ENCODE results near the gene MICALL2. TPM values are rescaled to one million over a fixed set of nuclear protein-coding genes. Genes with fewer than 3 reads are reported as not detected.

MICALL2 gene
- polyA plus RNA-seq, 1 of the 3 experiments (the other 2 are of a cell fraction) = 38.8 TPM

DNA sequence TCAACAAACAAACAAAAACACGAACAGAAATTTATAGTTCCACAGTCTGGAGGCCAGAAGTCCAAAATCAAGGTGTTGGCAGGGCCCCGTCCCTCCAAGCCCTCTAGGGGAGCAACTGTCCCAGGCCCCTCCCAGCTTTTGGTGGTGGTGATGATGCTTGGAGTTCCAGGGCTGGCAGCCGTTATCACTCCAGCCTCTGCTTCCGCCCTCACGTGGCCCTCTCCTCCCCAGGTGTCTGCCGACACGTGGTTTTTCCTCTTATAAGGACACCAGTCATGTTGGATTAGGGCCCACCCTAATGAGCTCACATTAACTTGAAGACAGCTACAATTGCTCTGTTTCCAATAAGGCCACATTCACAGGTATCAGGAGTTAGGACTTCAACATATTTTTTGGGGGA, 49.7 kb downstream of the MICALL2 start:
- Histone ChIP-seq H3K9me2 (no peaks in the 10 kb centered on the region), H2AFZ (ENCODE audit: low read depth) (no peak overlapping the region), H3K4me1 (ENCODE audit: control insufficient read depth in 1 of 2, insufficient read depth in 2 of 2, low read depth in 1 of 2, low read length in 1 of 2) (peaks cover 0 to 5% of the 10 kb centered on the region in 2 experiments; a peak in 1 of 4 replicates), H3K9me3 (no peaks in the 10 kb centered on the region), H3K4me3 (ENCODE audit: low read depth in 2 of 2, low read length in 1 of 2) (no peak overlapping the region), H3K79me2 (ENCODE audit: insufficient read depth) (no peaks in the 10 kb centered on the region), H3K4me2 (no peak overlapping the region), H3K27me3 (ENCODE audit: insufficient read depth) (peaks cover 87% of the 10 kb centered on the region), H3F3A (replicated peaks; ENCODE audit: insufficient read depth) (peaks cover 5% of the 10 kb centered on the region), H3K27ac (ENCODE audit: low read depth in 2 of 2, low read length in 1 of 2) (no peak overlapping the region), H4K20me1 (ENCODE audit: insufficient read depth) (peaks cover 14% of the 10 kb centered on the region), H3K9ac (no peak overlapping the region), H3K36me3 (replicated peaks in 1 of 2; ENCODE audit: control insufficient read depth in 1 of 2, insufficient read depth in 2 of 2, low read length in 1 of 2) (no peaks in the 10 kb centered on the region)
- CTCF ChIA-PET = interaction anchor here (1.0 to 7.9 kb wide), 7 partner anchors 10 to 492 kb away, joined by 3 to 218 read pairs (median 4); no protein-coding TSS in a partner anchor
- TF ChIP-seq, protein P1, sequence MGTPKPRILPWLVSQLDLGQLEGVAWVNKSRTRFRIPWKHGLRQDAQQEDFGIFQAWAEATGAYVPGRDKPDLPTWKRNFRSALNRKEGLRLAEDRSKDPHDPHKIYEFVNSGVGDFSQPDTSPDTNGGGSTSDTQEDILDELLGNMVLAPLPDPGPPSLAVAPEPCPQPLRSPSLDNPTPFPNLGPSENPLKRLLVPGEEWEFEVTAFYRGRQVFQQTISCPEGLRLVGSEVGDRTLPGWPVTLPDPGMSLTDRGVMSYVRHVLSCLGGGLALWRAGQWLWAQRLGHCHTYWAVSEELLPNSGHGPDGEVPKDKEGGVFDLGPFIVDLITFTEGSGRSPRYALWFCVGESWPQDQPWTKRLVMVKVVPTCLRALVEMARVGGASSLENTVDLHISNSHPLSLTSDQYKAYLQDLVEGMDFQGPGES (IDR thresholded peaks at IDR 0.05; ENCODE audit: low read depth, low read length) = no peak
- TF ChIP-seq EZH2phosphoT487 (IDR thresholded peaks at IDR 0.05; ENCODE audit: borderline replicate concordance, low read depth) = no peak
- TF ChIP-seq, protein P2, sequence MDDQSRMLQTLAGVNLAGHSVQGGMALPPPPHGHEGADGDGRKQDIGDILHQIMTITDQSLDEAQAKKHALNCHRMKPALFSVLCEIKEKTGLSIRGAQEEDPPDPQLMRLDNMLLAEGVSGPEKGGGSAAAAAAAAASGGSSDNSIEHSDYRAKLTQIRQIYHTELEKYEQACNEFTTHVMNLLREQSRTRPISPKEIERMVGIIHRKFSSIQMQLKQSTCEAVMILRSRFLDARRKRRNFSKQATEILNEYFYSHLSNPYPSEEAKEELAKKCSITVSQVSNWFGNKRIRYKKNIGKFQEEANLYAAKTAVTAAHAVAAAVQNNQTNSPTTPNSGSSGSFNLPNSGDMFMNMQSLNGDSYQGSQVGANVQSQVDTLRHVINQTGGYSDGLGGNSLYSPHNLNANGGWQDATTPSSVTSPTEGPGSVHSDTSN (IDR thresholded peaks at IDR 0.05) = no peak
- TF ChIP-seq TEAD4 (IDR thresholded peaks at IDR 0.05; ENCODE audit: borderline replicate concordance, insufficient read depth) = no peak
- TF ChIP-seq FOSL2 (IDR thresholded peaks at IDR 0.05; ENCODE audit: borderline replicate concordance, low read depth) = no peak
- no peak for TF ChIP-seq RXRA (IDR thresholded peaks at IDR 0.05; ENCODE audit: borderline replicate concordance, low read depth)
- no peak for TF ChIP-seq SMC3 (IDR thresholded peaks at IDR 0.05; ENCODE audit: low read depth, low read length)
- no peak for TF ChIP-seq POLR2AphosphoS5 (IDR thresholded peaks at IDR 0.05; ENCODE audit: low read depth, low read length)
- TF ChIP-seq, protein P3, sequence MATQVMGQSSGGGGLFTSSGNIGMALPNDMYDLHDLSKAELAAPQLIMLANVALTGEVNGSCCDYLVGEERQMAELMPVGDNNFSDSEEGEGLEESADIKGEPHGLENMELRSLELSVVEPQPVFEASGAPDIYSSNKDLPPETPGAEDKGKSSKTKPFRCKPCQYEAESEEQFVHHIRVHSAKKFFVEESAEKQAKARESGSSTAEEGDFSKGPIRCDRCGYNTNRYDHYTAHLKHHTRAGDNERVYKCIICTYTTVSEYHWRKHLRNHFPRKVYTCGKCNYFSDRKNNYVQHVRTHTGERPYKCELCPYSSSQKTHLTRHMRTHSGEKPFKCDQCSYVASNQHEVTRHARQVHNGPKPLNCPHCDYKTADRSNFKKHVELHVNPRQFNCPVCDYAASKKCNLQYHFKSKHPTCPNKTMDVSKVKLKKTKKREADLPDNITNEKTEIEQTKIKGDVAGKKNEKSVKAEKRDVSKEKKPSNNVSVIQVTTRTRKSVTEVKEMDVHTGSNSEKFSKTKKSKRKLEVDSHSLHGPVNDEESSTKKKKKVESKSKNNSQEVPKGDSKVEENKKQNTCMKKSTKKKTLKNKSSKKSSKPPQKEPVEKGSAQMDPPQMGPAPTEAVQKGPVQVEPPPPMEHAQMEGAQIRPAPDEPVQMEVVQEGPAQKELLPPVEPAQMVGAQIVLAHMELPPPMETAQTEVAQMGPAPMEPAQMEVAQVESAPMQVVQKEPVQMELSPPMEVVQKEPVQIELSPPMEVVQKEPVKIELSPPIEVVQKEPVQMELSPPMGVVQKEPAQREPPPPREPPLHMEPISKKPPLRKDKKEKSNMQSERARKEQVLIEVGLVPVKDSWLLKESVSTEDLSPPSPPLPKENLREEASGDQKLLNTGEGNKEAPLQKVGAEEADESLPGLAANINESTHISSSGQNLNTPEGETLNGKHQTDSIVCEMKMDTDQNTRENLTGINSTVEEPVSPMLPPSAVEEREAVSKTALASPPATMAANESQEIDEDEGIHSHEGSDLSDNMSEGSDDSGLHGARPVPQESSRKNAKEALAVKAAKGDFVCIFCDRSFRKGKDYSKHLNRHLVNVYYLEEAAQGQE (IDR thresholded peaks at IDR 0.05; ENCODE audit: low read depth, low read length) = no peak
- no peak for TF ChIP-seq RFX5 (IDR thresholded peaks at IDR 0.05; ENCODE audit: low read length)
- TF ChIP-seq FOXJ3 (CRISPR knock-in tag; IDR thresholded peaks at IDR 0.05) = no peak
- no peak for TF ChIP-seq ELF1 (IDR thresholded peaks at IDR 0.05)
- no peak for TF ChIP-seq NFIC (IDR thresholded peaks at IDR 0.05; ENCODE audit: borderline replicate concordance)
- TF ChIP-seq TCF12 (IDR thresholded peaks at IDR 0.05) = no peak
- 16% methylated on average over 7 of the region's 7 CpGs for WGBS (ENCODE audit: low lambda C conversion rate)
- peak; percentile 36 for DNase-seq
- POLR2A ChIA-PET = no interaction called here

Measured in SK-N-SH (cell line).